GM19324 (cell line): Measurements from ENCODE around the gene ASXL1.

ENCODE experiments used
- ATAC-seq: cut with Tn5 transposase; IDR thresholded peaks from one replicate; pipeline ENCODE4 v1.9.1; 2021; ENCODE audit warnings: mild to moderate bottlenecking, moderate library complexity; ENCODE audit not compliant: unreplicated experiment, low FRiP score

ASXL1 gene

DNA sequence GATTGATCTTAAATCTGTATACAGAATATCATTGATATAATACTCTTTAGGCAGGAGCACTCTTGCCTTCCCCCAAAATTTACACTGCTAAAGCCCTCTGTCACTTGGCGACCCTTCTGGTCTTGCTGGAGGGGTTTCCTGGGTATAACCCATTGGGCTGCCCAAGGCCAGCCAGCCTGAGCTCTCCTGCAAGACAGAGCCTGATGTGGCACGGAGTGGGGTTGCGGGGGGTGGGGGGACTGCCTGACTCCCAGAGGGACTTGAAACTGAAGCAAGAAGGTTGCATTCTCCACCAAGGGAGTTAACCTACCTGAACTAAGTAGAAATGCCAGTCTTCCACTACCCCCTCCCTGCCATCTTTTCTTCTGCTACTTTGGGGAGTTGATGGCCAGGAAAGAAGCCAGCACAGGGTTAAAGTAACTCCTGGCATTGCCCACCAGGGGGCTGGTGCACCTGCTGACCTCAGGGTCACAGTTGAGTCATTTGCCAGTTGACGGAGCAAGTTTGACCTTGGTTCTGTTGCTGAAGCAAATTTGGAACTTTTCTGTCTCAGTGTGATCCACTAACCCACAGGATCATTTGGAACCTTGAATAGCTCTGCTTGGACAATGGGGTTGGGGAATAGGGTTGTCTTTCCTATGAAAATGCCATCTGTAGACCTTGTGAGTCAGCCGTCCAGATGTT is 79.4 kb downstream of the ASXL1 start:
- no peak for ATAC-seq

DNA sequence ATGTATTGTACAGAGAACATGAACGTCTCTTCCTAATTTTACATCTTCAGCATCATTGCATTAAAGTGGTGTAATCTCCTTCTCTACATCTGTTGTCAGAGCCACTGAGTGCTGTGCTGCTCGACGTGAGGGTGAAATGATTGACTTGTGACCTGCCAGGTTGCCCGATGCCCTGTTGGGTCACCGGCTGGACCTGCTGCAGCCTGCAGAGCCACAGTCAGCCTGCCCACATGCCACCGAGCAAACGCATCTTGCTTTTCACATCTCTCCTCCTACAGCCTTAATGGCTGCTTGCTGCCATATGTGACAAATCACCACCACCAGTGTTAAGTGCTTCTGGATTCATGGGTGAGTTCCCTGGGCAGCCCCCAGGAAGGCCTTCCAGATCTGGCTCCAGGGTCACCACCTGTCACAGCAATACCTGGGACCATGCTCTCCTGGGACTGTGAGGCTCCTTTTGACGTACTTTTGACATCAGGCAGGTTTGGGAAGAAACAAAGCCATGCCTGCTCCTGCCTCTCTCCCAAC is 80.3 kb downstream of the ASXL1 start:
- no peak for ATAC-seq

DNA sequence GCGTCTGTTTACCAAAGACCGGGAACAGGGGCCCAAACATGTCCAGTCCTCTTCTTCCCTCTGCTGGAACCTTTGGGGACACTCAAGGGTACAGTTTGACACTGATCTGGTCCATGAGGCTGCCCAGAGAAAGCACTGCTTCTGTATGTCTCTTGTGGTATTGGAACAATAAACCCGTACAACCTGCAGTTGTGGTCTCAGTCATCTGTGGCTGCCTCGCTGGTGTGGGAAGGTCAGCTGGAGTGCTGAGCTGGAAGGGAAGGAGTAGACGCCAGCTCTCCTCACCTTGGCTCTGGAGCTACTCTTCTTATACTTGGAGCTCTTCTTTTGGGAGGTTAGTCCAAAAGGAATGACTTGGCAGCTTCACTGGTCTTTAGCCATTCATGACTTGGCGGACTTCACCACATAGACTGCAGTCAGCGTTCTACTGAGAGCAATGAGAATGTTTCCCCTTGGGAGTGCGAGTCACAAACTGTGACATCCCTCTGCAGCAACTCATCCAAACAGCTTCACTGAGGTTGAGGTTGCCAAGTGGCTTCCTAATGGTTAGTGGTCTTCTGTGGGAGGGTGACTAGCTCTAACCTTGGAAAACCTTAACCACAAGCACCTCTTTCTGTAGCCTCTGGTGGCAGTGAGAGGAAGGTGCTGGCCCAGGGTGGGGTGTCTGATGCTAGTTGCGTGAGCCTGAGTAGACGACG is 81.2 kb downstream of the ASXL1 start:
- ATAC-seq: no peak

DNA sequence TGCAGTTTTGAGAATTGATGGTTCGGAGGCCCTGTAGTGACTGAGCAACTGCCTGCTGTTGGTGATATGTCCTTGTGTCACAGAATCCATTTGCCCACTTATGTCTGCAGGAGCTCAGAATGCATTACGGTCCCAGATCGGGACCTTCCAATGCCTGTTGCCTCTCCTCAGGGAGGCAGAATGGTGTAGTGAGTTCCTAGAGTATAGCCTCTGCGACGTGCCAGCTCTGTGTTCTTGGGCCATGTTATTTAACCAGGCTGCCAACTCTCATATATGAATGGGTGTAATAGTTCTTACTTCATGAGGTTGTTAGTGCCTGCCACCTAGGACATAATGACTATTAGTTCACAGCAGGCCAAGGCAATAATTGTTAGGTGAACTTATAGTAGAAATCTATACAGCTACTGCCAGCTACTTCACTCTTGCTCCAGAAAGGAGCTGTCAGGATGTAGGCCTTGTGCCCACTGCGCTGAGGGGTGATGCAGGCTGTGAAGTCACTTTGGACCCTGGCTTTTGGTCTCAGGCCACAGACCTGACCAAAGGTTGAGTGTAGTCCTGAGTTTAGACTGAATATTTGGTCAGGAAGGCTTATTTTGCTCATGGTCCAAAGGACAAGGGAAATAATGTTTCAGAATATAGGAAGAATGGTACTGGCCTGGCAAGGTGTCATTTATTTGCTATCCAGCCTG is 82.1 kb downstream of the ASXL1 start:
- ATAC-seq: no peak

DNA sequence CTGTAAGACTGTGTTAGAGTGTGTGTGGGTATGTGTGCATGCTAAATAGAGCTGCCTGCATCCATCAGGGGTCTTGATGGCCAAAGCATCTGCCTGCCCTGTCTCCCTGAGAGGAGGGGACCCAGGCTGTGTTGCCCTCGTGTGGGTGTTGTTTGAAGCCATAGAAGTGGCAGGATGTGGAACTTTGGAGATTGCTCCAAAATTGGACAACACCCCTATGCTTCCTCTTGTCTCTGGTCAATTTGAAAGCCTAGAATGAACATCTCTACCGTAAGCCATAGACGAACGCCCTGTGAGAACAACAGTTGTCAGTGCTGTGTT is 82.6 kb downstream of the ASXL1 start:
- no peak for ATAC-seq

DNA sequence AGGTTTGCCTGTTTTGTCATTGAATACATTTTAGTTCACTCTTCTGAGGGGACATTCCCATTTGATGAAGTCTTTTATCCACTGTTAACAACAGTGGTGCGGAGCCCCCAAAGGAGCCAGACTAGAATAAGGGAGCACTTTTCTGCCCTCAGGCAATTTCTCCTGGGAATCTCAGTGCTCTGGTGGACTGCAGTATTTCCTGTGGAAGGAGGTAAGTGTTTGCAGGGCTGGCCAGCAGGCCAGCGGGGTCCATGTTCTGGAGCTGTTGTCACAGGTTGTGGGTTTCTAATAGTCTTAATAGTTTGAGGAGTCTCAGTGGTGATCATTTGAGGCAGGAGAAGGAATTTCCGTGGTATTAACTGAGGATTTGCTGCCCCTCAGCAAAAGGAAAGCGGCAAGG is 83.5 kb downstream of the ASXL1 start:
- ATAC-seq: no peak

DNA sequence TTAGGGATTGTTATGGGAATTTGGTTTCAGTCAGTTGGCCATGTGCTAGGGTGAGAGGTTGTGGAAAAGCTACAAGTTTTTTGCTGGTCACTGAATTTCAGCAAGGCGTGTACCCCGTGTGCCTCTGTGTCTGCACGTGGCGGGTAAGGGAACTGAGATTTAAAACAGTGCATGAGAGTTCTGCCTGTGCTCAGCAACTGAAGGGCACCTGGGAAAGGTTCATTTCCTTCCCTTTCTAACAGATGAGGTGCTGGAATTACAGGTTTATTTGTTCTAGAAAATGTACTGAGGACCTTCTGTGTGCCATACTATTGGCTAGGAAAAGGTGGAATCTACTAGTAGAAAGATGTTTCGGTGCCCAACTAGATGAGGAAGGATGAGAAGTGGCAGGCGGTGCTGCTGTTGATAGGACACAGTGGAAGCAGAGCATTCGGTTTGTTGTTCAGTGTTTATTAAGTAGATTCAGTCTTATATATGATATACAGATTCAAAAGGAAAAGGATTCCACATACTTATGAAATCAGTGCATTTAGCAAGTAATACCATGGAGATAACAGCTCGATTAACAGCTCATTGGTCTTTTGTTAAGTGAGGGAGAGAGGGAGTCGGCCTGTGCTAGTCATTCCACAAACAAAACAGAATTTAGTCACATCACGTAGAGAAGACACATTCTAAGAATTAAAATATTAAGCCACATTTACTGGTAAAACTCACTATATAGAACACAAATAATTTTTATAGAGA is 84.7 kb downstream of the ASXL1 start:
- ATAC-seq: no peak

DNA sequence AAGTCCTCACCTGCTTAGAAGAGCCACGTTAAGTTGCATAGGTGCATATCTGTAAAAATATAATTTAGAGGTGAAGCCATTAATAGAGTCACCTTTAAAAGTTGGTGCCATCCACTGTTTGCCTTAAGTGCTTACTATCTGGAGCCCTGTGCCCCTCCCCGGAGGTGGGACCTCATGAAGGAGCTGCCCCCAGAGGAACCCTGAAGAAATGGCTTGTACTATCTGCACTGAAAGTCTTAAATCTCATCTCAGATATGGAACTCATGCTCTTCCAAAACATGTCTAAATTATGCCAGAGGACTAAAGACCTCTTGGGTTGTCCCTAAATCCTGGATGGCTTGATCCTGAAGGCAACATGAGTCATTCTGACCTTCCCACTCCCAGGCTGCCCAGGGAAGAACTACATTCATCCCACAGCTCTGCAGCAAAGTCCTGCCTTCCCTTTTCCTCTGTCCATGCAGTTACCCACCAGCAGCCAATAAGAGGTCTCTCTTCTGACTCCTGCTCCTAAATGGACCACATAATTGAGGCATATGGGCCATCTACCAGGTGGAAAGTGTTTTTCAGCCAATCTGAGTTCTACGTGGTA is 85.3 kb downstream of the ASXL1 start:
- no peak for ATAC-seq

DNA sequence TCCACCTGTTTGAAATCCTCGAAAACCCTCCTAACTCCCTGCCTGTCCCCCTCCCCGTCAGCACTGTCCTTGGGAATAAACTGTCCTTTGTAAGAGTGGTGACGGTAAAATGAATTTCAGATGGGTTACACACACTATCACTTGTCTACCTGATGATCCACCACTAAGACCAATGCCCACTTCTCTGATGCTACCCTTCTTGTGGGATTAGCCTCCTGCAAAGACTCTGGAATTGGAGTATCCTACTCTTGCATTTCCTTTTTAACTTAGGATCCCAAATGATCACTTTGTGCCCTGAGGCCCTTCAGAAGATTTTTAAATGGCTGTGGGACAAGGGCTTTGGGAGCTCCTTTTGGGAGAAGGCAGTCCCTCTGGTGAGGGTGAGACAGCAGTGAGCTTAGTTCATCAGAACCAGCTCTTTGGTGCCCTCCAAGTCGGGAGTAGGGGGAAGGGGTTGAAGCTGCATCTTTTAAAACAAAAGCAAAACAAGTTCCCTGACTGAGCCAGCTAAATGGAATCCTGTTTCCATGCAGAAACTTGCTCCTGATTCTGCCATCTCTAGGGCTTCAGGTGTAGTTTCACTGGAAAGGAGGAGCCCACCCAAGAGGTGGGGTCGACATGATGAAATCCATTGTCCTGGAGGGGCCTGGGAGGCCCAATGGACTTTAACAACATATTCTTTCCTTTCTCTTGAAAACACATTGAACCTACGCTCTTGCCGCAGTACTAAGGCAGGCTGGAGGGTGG is 86.5 kb downstream of the ASXL1 start:
- ATAC-seq: no peak

DNA sequence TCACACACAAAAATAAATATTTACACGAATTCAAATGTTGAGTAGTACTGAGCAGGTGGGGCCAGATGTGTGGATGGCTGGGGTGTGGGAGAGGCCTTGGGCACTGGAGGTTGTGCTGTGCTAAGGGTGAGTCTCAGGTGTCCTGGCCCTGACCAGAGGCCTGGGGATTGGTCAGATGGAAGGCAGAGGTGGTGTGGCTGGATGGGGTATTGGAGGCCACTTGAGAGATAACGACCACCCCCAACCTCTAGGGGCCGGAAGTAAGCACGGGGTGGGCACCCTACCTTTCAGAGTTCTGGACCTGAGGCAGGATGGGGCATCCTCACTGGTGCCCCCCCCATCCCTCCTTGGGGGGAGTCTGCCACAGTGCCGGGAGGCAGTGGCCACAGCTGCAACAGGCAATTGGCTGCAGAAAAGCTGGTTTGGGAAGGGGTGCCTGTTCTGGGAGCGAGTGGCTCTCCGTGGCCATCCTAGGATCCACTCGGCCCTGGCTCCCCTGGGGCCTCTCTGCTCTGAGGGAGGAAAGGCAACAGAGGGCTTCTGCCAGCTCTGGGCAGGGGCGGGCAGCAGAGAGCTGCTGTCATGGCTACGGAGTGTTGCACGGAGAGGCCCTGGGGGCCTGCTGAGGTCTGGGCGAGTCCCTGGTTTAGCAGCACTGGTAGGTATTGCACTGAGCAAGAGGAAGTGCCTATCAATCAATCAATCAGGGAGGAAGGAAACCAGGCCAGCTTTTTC is 87.6 kb downstream of the ASXL1 start:
- ATAC-seq: no peak

DNA sequence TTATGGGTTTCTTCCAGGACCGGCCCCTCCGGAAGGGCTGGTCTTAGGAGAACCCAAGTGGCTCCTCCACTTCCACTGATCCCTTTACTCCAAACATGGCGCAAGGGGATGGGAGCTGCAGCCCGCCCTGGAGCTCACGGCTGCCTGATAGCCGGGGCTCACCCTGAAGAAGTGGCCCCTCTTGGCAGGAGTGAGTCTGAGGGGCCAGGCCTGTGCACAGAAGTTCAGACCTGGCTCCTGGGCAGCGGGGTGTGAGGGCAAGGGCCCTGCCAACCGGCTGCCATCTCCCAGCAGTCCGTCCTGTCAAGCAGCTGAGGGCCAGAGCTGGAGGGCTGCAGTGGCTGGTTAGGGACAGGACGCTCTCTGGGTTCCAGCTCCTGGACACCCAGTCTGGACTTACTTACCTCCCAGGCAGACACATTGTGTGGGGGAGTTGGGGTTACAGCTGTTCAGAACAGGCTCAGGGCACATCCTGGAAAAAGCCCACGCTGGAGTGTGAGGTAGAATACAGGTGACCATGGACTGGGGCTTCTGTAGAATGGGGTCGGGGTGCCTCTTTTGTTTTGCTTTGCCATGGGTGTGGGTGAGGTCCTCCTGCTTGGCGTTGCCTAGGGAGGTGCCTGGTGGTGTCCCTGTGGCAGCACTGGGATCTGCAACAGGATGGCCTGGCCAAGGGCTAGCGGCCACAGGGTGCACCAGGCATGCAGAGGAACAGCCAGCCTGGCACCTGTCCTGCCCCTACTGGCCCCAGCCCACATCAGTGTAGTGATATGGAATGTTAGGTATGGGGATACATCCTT is 88.4 kb downstream of the ASXL1 start:
- ATAC-seq: no peak

DNA sequence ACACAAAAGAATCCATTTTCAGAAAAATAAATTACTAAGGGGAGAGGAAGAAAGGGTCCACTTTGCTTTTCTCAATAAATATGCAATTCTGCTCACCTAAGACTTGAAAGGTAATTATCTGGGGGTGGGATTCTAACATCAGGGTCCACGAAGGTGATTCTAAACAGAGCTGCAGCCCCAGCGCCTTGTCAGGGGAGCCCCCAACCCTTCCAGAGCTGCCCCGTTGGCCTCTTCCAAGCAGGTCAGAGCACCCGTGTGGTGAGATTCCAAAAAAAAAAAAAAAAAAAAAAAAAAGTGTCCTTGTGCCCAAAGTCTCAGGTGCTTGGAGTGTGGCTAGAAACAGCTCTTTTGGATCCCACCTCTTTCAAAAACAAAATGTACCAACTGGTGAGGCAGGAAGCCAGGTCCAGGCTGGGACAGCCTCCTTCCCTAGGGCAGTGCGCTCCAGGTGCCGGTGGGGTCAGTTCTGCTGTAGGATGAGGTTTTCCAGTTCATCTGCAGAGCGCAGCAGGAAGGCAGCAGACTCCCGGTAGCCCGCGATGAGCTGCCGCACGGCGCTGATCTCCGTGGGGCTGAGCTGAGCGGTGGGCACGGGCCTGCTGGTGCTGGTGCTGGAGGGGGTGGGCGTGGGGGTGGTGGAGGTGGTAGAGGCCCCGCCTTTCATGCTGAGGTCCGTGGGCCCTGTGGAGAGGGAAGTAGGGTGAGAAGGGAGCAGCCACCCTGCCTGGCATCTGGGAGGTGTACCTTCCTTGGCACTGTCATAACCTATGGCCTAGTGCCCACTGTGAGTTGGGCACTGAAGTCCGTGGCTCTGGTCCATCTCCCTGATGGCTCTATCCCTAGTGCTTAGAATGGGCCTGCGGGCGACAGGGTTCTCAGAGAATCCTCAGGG is 89.3 kb downstream of the ASXL1 start:
- ATAC-seq: no peak

DNA sequence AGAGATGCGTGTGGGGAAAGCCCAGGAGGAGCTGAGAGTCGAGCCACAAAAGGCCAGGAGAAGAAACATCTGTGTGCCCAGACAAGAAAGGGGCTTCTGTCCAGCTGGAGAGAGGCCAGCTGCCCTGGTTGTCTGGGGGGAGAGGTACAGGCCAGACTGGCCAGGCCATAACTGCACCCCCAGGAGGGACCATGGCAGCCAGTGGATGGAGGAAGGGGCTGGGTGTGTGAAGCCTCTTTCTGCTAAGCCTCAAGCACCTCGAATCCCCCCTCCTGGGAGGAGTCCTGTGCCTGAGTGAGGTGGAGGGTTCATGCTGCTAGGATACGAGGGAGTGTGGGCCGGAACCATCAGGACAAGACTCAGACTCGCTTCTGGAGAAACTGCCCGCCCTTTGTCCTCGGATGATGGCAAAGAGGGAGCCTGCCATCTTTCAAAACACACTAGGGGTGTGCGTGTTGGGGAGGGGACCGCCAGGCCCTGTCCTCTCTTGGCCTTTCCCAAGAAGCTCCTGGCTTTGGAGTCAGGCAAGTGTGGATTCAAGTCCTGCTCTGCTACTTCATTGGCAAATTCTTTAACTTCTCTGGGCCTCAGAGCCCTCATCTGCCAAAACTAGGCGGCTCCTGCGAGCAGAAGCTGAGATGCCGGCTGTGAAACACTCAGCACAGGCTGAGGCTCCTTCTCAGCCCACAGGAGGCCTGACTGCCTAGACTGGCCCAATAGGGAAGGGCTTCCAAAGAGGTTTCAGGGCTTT is 90.3 kb downstream of the ASXL1 start:
- ATAC-seq: no peak

DNA sequence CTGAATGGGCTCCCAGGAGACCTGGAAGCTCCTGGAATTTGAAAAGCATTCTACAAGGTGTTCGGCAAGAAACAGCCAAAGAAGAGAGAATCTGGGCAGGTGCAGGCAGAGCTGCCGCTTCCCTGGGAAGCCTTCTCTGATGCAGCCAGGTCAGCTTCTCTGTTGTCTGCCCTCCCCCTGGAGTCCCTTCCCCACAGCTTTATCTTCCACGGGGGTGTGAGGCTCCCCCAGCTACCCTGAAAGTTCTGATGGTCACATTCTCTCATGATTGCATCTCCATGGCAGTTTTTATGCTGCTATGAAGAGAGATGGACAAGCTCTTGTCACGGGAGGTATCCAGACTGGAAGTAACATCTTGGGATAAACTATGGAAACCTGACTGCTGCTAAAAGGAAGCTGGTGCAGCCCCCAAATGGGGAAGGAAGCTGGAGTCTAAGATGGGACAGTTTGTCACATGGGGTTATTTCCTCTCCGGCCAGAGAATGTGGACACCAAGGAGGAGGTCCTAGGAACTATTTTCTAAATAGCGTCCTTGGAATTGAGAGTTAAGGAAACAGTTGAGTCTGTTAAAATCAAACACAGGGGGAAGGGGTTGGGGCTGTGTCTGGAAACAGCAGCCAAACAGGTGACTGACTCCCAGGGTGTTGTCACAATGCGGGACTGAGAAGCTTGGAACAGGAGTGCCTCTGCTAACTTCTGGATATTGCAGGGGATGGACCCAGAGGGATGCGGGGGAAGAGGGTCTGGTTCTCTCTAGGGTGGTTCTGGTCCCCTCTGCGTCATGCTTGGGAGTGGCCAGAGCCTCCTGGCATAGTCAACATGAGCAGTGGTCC is 91.1 kb downstream of the ASXL1 start:
- ATAC-seq: no peak

DNA sequence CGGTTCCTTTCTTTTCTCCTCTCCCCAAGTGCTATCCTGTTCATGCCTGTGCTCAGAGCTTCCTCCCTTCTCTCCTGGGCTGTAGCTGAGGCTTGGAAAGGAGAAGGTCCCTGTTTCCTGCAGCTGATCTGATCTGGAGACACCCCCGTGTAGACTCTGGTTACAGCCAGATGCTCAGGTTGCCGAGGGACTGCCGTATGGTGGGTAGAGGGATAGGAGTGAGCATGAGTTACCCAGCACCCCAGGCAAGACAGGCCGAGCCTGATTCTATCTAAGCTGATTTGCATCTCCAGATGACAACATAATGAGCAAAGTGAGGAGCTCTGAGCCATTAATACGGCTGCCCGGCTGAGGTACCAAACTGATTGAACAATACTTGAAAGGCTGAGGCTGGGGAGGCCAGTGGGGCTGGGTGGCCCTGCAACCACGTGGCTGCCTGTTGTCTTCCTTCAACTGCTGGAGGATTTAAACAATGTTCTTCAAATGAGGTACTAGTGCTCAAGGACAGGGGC is 91.8 kb downstream of the ASXL1 start:
- no peak for ATAC-seq
